ENCODE measurements around the gene FAM162A. TPM values are rescaled to one million over a fixed set of nuclear protein-coding genes. Genes with fewer than 3 reads are reported as not detected.

Gene FAM162A
- total and polyA plus RNA-seq, 4 donors: 19.2 to 111 (median 32.5) TPM

- 64 to 65% methylated on average over 3 of the region's 3 CpGs for WGBS, 2 donors
- TF ChIP-seq, protein P1, sequence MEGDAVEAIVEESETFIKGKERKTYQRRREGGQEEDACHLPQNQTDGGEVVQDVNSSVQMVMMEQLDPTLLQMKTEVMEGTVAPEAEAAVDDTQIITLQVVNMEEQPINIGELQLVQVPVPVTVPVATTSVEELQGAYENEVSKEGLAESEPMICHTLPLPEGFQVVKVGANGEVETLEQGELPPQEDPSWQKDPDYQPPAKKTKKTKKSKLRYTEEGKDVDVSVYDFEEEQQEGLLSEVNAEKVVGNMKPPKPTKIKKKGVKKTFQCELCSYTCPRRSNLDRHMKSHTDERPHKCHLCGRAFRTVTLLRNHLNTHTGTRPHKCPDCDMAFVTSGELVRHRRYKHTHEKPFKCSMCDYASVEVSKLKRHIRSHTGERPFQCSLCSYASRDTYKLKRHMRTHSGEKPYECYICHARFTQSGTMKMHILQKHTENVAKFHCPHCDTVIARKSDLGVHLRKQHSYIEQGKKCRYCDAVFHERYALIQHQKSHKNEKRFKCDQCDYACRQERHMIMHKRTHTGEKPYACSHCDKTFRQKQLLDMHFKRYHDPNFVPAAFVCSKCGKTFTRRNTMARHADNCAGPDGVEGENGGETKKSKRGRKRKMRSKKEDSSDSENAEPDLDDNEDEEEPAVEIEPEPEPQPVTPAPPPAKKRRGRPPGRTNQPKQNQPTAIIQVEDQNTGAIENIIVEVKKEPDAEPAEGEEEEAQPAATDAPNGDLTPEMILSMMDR (IDR thresholded peaks at IDR 0.05; ENCODE audit: control extremely low read depth, extremely low read depth): no peak
- DNase-seq: no peak
Observed at GRCh38 chr3:122395582-122395981, 11.6 kb downstream of the FAM162A start.

DNA sequence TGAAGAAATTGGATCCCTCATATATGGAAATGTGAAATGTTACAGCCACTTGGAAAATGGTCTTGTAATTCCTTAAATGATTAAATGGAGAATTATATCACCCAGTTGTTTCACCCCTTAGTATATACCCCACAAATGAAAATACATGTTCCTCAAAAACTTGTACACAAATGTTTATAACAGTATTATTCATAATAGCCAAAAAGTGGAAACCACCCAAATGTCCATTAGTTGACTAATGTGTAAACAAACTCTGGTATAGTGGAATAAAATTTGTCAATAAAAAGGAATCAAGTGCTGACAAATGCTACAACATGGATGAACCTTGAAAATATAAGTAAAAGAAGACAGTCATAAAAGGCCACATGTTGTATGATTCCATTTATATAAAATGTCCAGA, 12.5 kb downstream of the FAM162A start:
- Histone ChIP-seq H3K9me3 (ENCODE audit: control insufficient read depth in 4 of 4, insufficient read depth in 3 of 4, low read length in 3 of 4) (no peaks in the 10 kb centered on the region), H3K9ac (ENCODE audit: insufficient read depth in 1 of 2, low read length in 2 of 2) (no peak overlapping the region), H3K4me3 (no peak overlapping the region), H3K27ac (ENCODE audit: low read depth in 1 of 2, low read length in 1 of 2) (no peak overlapping the region), H3K36me3 (ENCODE audit: control insufficient read depth in 4 of 4, insufficient read depth in 4 of 4, low read length in 4 of 4) (peaks cover 0 to 5% (median 3%) of the 10 kb centered on the region in 4 donors), H3K27me3 (ENCODE audit: control insufficient read depth in 3 of 3, insufficient read depth in 3 of 3, low read length in 2 of 3) (no peaks in the 10 kb centered on the region), H3K4me1 (ENCODE audit: control insufficient read depth in 5 of 5, insufficient read depth in 5 of 5, low read length in 5 of 5) (peaks cover 0 to 15% (median 0%) of the 10 kb centered on the region in 5 donors)
- ATAC-seq (ENCODE audit: insufficient read depth, low FRiP score): no peak
- TF ChIP-seq, protein P1 (IDR thresholded peaks at IDR 0.05; ENCODE audit: control extremely low read depth, extremely low read depth): no peak
- no peak for DNase-seq

More at GRCh38 chr3:122395582-122395981, 11.6 kb downstream of the FAM162A start:
- ATAC-seq (ENCODE audit: insufficient read depth, low FRiP score): no peak
- H3K9me3 ChIP-seq (ENCODE audit: control insufficient read depth in 4 of 4, insufficient read depth in 3 of 4, low read length in 3 of 4): no peaks in the 10 kb centered on the region
- peaks cover 0 to 5% (median 3%) of the 10 kb centered on the region in 4 donors for H3K36me3 ChIP-seq (ENCODE audit: control insufficient read depth in 4 of 4, insufficient read depth in 4 of 4, low read length in 4 of 4)
- no peaks in the 10 kb centered on the region for H3K27me3 ChIP-seq (ENCODE audit: control insufficient read depth in 3 of 3, insufficient read depth in 3 of 3, low read length in 2 of 3)
- H3K4me3 ChIP-seq: no peak overlapping the region
- H3K4me1 ChIP-seq (ENCODE audit: control insufficient read depth in 5 of 5, insufficient read depth in 5 of 5, low read length in 5 of 5): peaks cover 0 to 24% (median 0%) of the 10 kb centered on the region in 5 donors
- no peak overlapping the region for H3K27ac ChIP-seq (ENCODE audit: low read depth in 1 of 2, low read length in 1 of 2)
- no peak overlapping the region for H3K9ac ChIP-seq (ENCODE audit: insufficient read depth in 1 of 2, low read length in 2 of 2)

GRCh38 chr3:122397201-122397600, 13.2 kb downstream of the FAM162A start:
- H3K27me3 ChIP-seq (ENCODE audit: control insufficient read depth in 3 of 3, insufficient read depth in 3 of 3, low read length in 2 of 3): no peaks in the 10 kb centered on the region
- DNase-seq (no peak), ATAC-seq (ENCODE audit: insufficient read depth, low FRiP score) (no peak)
- no peaks in the 10 kb centered on the region for H3K9me3 ChIP-seq (ENCODE audit: control insufficient read depth in 4 of 4, insufficient read depth in 3 of 4, low read length in 3 of 4)
- 88 to 94% methylated on average over 1 of the region's 1 CpG for WGBS, 2 donors
- no peak overlapping the region for H3K9ac ChIP-seq (ENCODE audit: insufficient read depth in 1 of 2, low read length in 2 of 2)
- H3K36me3 ChIP-seq (ENCODE audit: control insufficient read depth in 4 of 4, insufficient read depth in 4 of 4, low read length in 4 of 4): peaks cover 0 to 5% (median 3%) of the 10 kb centered on the region in 4 donors
- TF ChIP-seq, protein P1 (IDR thresholded peaks at IDR 0.05; ENCODE audit: control extremely low read depth, extremely low read depth): no peak
- no peak overlapping the region for H3K27ac ChIP-seq (ENCODE audit: low read depth in 1 of 2, low read length in 1 of 2)
- H3K4me3 ChIP-seq: no peak overlapping the region
- H3K4me1 ChIP-seq (ENCODE audit: control insufficient read depth in 5 of 5, insufficient read depth in 5 of 5, low read length in 5 of 5): peaks cover 0 to 10% (median 0%) of the 10 kb centered on the region in 5 donors

DNA sequence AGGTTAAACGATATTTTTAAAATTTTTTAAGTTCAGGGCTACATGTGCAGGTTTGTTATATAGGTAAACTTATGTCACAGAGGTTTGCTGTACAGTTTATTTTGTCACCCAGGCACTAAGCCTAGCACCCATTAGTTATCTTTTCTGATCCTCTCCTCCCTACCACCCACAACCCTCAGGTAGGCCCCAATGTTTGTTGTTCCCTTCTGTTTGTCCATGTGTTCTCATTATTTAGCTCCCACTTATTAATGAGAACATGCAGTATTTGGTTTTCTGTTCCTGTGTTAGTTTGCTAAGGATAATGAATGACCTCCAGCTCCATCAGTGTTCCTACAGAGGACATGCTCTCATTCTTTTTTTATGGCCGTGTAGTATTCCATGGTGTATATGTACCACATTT, 14.9 kb downstream of the FAM162A start:
- no peaks in the 10 kb centered on the region for H3K4me1 ChIP-seq (ENCODE audit: control insufficient read depth in 5 of 5, insufficient read depth in 5 of 5, low read length in 5 of 5)
- no peak for DNase-seq
- no peaks in the 10 kb centered on the region for H3K9me3 ChIP-seq (ENCODE audit: control insufficient read depth in 4 of 4, insufficient read depth in 3 of 4, low read length in 3 of 4)
- no peak for ATAC-seq (ENCODE audit: insufficient read depth, low FRiP score)
- H3K4me3 ChIP-seq: no peak overlapping the region
- H3K27me3 ChIP-seq (ENCODE audit: control insufficient read depth in 3 of 3, insufficient read depth in 3 of 3, low read length in 2 of 3): no peaks in the 10 kb centered on the region
- whole genome bisulfite sequencing, 2 donors: 97 to 98% methylated on average over 2 of the region's 2 CpGs
- TF ChIP-seq, protein P1 (IDR thresholded peaks at IDR 0.05; ENCODE audit: control extremely low read depth, extremely low read depth): no peak
- H3K9ac ChIP-seq (ENCODE audit: insufficient read depth in 1 of 2, low read length in 2 of 2): no peak overlapping the region
- no peak overlapping the region for H3K27ac ChIP-seq (ENCODE audit: low read depth in 1 of 2, low read length in 1 of 2)
- peaks cover 0 to 17% (median 9%) of the 10 kb centered on the region in 4 donors for H3K36me3 ChIP-seq (ENCODE audit: control insufficient read depth in 4 of 4, insufficient read depth in 4 of 4, low read length in 4 of 4)

All from lung (tissue), 12 donors.